HEK293 (cell line): Measurements from ENCODE around the gene RTN1.

Source experiments
- CTCF ChIA-PET: fragments of 350-600 bp; formaldehyde crosslinking; extraction: SDS; loops from one replicate; lab custom pipeline; 2021; ENCODE audit warnings: antibody characterized with exemption; lab: Yijun Ruan, JAX
- POLR2A ChIA-PET: fragments of 300-600 bp; formaldehyde crosslinking; extraction: SDS; loops from one replicate; lab custom pipeline; 2020; ENCODE audit warnings: antibody characterized with exemption, inconsistent platforms; lab: Yijun Ruan, JAX
- H3K27ac ChIP-seq: fragments of 200-500 bp; sonication (Bioruptor generic); 2 replicates; pipeline ENCODE4 v1.5.1; 2014; ENCODE audit warnings: low read depth, low read length, control low read depth, inconsistent platforms; ENCODE audit errors: extremely low read depth
- H3K36me3 ChIP-seq, 2 experiments: fragments of 200-500 bp in 1 of 2; sonication (Bioruptor generic) in 1 of 2; 1 replicate in 1 of 2; 2 replicates in 1 of 2; pipeline ENCODE4 v1.5.1; 2014 to 2017; ENCODE audit warnings: inconsistent platforms in 2 of 2, low read length in 2 of 2; ENCODE audit not compliant: control insufficient read depth in 2 of 2, insufficient read depth in 1 of 2
- H3K4me1 ChIP-seq: fragments of 200-500 bp; sonication (Bioruptor generic); 2 replicates; pipeline ENCODE4 v1.5.1; 2014; ENCODE audit warnings: mild to moderate bottlenecking, low read length, inconsistent platforms; ENCODE audit not compliant: control insufficient read depth, insufficient read depth
- H3K4me3 ChIP-seq: 2 replicates; pipeline ENCODE4 v1.5.1; 2011; ENCODE audit warnings: low read depth, mild to moderate bottlenecking, control low read depth, low read length, moderate library complexity
- H3K9me3 ChIP-seq: fragments of 200-500 bp; sonication (Bioruptor generic); 2 replicates; pipeline ENCODE4 v1.5.1; 2014; ENCODE audit warnings: low read depth, low read length, inconsistent platforms; ENCODE audit not compliant: control insufficient read depth, insufficient read depth
- GFI1B ChIP-seq: fragments of 450-650 bp; formaldehyde crosslinking; IDR thresholded peaks from 2 replicates; pipeline ENCODE4 v1.5.1; 2016; ENCODE audit warnings: missing biosample characterization, missing genetic modification characterization
- KLF10 ChIP-seq: fragments of 450-650 bp; IDR thresholded peaks from 2 replicates; pipeline ENCODE4 v1.5.1; 2018; ENCODE audit warnings: missing biosample characterization, mild to moderate bottlenecking, missing genetic modification characterization
- OVOL3 ChIP-seq: fragments of 450-650 bp; formaldehyde crosslinking; IDR thresholded peaks from 2 replicates; pipeline ENCODE4 v1.5.1; 2016; ENCODE audit warnings: missing biosample characterization, missing genetic modification characterization
- SCRT1 ChIP-seq: fragments of 450-650 bp; formaldehyde crosslinking; IDR thresholded peaks from 2 replicates; pipeline ENCODE4 v1.5.1; 2016; ENCODE audit warnings: missing biosample characterization, missing genetic modification characterization, borderline replicate concordance
- ZNF132 ChIP-seq: fragments of 450-650 bp; formaldehyde crosslinking; IDR thresholded peaks from 2 replicates; pipeline ENCODE4 v1.5.1; 2017; ENCODE audit warnings: missing biosample characterization, missing genetic modification characterization, borderline replicate concordance
- ZNF157 ChIP-seq: fragments of 450-650 bp; formaldehyde crosslinking; IDR thresholded peaks from 2 replicates; pipeline ENCODE4 v1.5.1; 2016; ENCODE audit warnings: missing biosample characterization, missing genetic modification characterization
- ZNF174 ChIP-seq: fragments of 450-650 bp; formaldehyde crosslinking; IDR thresholded peaks from 2 replicates; pipeline ENCODE4 v1.5.0; 2017; ENCODE audit warnings: missing biosample characterization, mild to moderate bottlenecking, missing genetic modification characterization
- ZNF248 ChIP-seq: fragments of 450-650 bp; formaldehyde crosslinking; IDR thresholded peaks from 2 replicates; pipeline ENCODE4 v1.5.1; 2017; ENCODE audit warnings: missing biosample characterization, missing genetic modification characterization
- ZNF274 ChIP-seq, 2 experiments: fragments of 200-500 bp in 1 of 2; fragments of 450-650 bp in 1 of 2; sonication (Bioruptor generic) in 1 of 2; formaldehyde crosslinking in 1 of 2; IDR thresholded peaks; 2 replicates each; pipeline versions ENCODE4 v1.5.1 to v1.6.1; 2014 to 2016; ENCODE audit warnings: borderline replicate concordance in 1 of 2, inconsistent platforms in 1 of 2, low read length in 1 of 2, missing biosample characterization in 1 of 2, missing genetic modification characterization in 1 of 2
- ZNF37A ChIP-seq: fragments of 450-650 bp; IDR thresholded peaks from 2 replicates; pipeline ENCODE4 v1.5.1; 2018; ENCODE audit warnings: missing biosample characterization, missing genetic modification characterization
- ZNF561 ChIP-seq: fragments of 450-650 bp; IDR thresholded peaks from 2 replicates; pipeline ENCODE4 v1.5.1; 2018; ENCODE audit warnings: missing biosample characterization, missing genetic modification characterization, borderline replicate concordance
- ZNF571 ChIP-seq: fragments of 450-650 bp; formaldehyde crosslinking; IDR thresholded peaks from 2 replicates; pipeline ENCODE4 v1.5.0; 2017; ENCODE audit warnings: missing biosample characterization, missing genetic modification characterization
- ZNF600 ChIP-seq: fragments of 450-650 bp; formaldehyde crosslinking; IDR thresholded peaks from 2 replicates; pipeline ENCODE4 v1.5.1; 2016; ENCODE audit warnings: missing biosample characterization, missing genetic modification characterization
- ZNF664 ChIP-seq: fragments of 450-650 bp; formaldehyde crosslinking; IDR thresholded peaks from 2 replicates; pipeline ENCODE4 v1.5.1; 2016; ENCODE audit warnings: missing biosample characterization, missing genetic modification characterization
- ZNF837 ChIP-seq: fragments of 450-650 bp; formaldehyde crosslinking; IDR thresholded peaks from 2 replicates; pipeline ENCODE4 v1.5.1; 2016; ENCODE audit warnings: missing biosample characterization, missing genetic modification characterization
- TF ChIP-seq, protein P1 (sequence below): fragments of 450-650 bp; formaldehyde crosslinking; IDR thresholded peaks from 2 replicates; pipeline ENCODE4 v1.5.1; 2017; ENCODE audit warnings: missing biosample characterization, missing genetic modification characterization
- TF ChIP-seq, protein P2 (sequence below): fragments of 450-650 bp; formaldehyde crosslinking; IDR thresholded peaks from 2 replicates; pipeline ENCODE4 v1.5.1; 2016; ENCODE audit warnings: missing biosample characterization, missing genetic modification characterization
- TF ChIP-seq, protein P3 (sequence below): fragments of 450-650 bp; formaldehyde crosslinking; IDR thresholded peaks from 2 replicates; pipeline ENCODE4 v1.5.1; 2017; ENCODE audit warnings: missing biosample characterization, missing genetic modification characterization
- TF ChIP-seq, protein P4 (sequence below): fragments of 450-650 bp; formaldehyde crosslinking; conservative IDR thresholded peaks from 2 replicates; pipeline ENCODE4 v1.5.1; 2016; ENCODE audit warnings: low read depth, missing biosample characterization, missing genetic modification characterization
- TF ChIP-seq, protein P5 (sequence below): fragments of 450-650 bp; formaldehyde crosslinking; IDR thresholded peaks from 2 replicates; pipeline ENCODE4 v1.5.1; 2016; ENCODE audit warnings: missing biosample characterization, missing genetic modification characterization, borderline replicate concordance

Gene RTN1

DNA sequence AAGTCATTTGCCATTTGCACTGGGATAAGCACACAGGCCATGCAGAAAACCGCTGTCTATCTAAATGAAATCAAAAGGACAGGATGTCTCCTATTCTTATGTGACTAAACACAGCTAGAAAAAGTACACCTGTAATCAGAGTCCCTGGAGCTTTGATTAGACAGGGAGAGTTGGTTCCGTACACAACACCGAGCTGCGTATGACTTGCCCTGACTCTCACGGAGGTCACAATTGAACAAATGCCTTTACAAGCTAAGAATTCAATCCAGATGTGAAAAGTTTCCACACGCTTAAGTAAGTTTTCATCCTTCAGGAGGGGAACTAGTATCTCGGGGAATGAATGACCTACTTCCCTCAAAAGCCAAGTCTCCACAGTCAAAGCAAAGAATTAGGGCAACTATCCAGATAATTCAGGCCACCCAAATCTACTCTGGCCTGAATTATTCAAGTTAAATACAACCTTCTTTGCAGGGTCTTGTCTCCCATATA lies 67.5 kb downstream of the RTN1 start:
- ChIA-PET CTCF (interaction anchor here (0.7 kb wide), 1 partner anchor 96 kb away, joined by 3 read pairs; no protein-coding TSS in a partner anchor), POLR2A (no interaction called here)
- no peak overlapping the region for H3K4me3 ChIP-seq
- no peak overlapping the region for H3K27ac ChIP-seq
- TF ChIP-seq SCRT1 (tag by site-specific recombination) (no peak), ZNF157 (no peak), KLF10 (tag by site-specific recombination) (no peak), ZNF664 (tag by site-specific recombination) (no peak), ZNF274 (IDR thresholded peaks at IDR 0.05; ENCODE audit: low read length) (no peak), ZNF274 (tag by site-specific recombination; IDR thresholded peaks at IDR 0.05; ENCODE audit: borderline replicate concordance) (no peak), ZNF174 (tag by site-specific recombination) (no peak)
- TF ChIP-seq, protein P1, sequence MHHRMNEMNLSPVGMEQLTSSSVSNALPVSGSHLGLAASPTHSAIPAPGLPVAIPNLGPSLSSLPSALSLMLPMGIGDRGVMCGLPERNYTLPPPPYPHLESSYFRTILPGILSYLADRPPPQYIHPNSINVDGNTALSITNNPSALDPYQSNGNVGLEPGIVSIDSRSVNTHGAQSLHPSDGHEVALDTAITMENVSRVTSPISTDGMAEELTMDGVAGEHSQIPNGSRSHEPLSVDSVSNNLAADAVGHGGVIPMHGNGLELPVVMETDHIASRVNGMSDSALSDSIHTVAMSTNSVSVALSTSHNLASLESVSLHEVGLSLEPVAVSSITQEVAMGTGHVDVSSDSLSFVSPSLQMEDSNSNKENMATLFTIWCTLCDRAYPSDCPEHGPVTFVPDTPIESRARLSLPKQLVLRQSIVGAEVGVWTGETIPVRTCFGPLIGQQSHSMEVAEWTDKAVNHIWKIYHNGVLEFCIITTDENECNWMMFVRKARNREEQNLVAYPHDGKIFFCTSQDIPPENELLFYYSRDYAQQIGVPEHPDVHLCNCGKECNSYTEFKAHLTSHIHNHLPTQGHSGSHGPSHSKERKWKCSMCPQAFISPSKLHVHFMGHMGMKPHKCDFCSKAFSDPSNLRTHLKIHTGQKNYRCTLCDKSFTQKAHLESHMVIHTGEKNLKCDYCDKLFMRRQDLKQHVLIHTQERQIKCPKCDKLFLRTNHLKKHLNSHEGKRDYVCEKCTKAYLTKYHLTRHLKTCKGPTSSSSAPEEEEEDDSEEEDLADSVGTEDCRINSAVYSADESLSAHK (tag by site-specific recombination), result no peak
- TF ChIP-seq, protein P2, sequence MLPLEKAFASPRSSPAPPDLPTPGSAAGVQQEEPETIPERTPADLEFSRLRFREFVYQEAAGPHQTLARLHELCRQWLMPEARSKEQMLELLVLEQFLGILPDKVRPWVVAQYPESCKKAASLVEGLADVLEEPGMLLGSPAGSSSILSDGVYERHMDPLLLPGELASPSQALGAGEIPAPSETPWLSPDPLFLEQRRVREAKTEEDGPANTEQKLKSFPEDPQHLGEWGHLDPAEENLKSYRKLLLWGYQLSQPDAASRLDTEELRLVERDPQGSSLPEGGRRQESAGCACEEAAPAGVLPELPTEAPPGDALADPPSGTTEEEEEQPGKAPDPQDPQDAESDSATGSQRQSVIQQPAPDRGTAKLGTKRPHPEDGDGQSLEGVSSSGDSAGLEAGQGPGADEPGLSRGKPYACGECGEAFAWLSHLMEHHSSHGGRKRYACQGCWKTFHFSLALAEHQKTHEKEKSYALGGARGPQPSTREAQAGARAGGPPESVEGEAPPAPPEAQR, result no peak
- TF ChIP-seq, all 188 proteins: peak for 0
- Histone ChIP-seq H3K9me3 (no peaks in the 10 kb centered on the region), H3K4me1 (no peaks in the 10 kb centered on the region), H3K36me3 (no peaks in the 10 kb centered on the region)

DNA sequence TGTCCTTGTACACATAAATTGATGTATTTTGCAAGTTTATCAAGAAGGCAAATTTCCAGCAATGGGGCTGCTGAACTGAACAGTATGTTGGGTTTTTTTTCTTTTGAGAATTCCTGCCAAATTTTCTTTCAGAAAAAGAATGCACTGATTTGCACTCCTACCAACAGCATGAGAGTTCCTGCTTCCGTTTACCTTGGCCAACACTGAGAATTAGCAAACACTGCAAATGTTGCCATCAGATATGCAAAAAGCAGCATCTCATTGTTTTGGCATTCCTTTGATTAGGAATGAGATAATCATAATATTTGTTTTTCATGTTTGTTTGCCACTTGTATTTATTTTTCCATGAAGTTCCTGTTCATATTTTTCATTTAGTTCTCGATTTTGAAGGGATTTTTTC lies 82.4 kb downstream of the RTN1 start:
- no peak overlapping the region for H3K4me3 ChIP-seq
- TF ChIP-seq ZNF600 (tag by site-specific recombination) (no peak), ZNF248 (tag by site-specific recombination) (no peak), GFI1B (tag by site-specific recombination) (no peak), KLF10 (tag by site-specific recombination) (no peak), ZNF37A (tag by site-specific recombination) (no peak), ZNF571 (no peak), ZNF837 (tag by site-specific recombination) (no peak), OVOL3 (tag by site-specific recombination) (no peak), ZNF561 (tag by site-specific recombination) (no peak), ZNF132 (tag by site-specific recombination) (no peak)
- TF ChIP-seq, protein P3, sequence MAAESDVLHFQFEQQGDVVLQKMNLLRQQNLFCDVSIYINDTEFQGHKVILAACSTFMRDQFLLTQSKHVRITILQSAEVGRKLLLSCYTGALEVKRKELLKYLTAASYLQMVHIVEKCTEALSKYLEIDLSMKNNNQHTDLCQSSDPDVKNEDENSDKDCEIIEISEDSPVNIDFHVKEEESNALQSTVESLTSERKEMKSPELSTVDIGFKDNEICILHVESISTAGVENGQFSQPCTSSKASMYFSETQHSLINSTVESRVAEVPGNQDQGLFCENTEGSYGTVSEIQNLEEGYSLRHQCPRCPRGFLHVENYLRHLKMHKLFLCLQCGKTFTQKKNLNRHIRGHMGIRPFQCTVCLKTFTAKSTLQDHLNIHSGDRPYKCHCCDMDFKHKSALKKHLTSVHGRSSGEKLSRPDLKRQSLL, result no peak
- TF ChIP-seq, protein P4, sequence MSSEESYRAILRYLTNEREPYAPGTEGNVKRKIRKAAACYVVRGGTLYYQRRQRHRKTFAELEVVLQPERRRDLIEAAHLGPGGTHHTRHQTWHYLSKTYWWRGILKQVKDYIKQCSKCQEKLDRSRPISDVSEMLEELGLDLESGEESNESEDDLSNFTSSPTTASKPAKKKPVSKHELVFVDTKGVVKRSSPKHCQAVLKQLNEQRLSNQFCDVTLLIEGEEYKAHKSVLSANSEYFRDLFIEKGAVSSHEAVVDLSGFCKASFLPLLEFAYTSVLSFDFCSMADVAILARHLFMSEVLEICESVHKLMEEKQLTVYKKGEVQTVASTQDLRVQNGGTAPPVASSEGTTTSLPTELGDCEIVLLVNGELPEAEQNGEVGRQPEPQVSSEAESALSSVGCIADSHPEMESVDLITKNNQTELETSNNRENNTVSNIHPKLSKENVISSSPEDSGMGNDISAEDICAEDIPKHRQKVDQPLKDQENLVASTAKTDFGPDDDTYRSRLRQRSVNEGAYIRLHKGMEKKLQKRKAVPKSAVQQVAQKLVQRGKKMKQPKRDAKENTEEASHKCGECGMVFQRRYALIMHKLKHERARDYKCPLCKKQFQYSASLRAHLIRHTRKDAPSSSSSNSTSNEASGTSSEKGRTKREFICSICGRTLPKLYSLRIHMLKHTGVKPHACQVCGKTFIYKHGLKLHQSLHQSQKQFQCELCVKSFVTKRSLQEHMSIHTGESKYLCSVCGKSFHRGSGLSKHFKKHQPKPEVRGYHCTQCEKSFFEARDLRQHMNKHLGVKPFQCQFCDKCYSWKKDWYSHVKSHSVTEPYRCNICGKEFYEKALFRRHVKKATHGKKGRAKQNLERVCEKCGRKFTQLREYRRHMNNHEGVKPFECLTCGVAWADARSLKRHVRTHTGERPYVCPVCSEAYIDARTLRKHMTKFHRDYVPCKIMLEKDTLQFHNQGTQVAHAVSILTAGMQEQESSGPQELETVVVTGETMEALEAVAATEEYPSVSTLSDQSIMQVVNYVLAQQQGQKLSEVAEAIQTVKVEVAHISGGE (tag by site-specific recombination), result no peak
- TF ChIP-seq, protein P5, sequence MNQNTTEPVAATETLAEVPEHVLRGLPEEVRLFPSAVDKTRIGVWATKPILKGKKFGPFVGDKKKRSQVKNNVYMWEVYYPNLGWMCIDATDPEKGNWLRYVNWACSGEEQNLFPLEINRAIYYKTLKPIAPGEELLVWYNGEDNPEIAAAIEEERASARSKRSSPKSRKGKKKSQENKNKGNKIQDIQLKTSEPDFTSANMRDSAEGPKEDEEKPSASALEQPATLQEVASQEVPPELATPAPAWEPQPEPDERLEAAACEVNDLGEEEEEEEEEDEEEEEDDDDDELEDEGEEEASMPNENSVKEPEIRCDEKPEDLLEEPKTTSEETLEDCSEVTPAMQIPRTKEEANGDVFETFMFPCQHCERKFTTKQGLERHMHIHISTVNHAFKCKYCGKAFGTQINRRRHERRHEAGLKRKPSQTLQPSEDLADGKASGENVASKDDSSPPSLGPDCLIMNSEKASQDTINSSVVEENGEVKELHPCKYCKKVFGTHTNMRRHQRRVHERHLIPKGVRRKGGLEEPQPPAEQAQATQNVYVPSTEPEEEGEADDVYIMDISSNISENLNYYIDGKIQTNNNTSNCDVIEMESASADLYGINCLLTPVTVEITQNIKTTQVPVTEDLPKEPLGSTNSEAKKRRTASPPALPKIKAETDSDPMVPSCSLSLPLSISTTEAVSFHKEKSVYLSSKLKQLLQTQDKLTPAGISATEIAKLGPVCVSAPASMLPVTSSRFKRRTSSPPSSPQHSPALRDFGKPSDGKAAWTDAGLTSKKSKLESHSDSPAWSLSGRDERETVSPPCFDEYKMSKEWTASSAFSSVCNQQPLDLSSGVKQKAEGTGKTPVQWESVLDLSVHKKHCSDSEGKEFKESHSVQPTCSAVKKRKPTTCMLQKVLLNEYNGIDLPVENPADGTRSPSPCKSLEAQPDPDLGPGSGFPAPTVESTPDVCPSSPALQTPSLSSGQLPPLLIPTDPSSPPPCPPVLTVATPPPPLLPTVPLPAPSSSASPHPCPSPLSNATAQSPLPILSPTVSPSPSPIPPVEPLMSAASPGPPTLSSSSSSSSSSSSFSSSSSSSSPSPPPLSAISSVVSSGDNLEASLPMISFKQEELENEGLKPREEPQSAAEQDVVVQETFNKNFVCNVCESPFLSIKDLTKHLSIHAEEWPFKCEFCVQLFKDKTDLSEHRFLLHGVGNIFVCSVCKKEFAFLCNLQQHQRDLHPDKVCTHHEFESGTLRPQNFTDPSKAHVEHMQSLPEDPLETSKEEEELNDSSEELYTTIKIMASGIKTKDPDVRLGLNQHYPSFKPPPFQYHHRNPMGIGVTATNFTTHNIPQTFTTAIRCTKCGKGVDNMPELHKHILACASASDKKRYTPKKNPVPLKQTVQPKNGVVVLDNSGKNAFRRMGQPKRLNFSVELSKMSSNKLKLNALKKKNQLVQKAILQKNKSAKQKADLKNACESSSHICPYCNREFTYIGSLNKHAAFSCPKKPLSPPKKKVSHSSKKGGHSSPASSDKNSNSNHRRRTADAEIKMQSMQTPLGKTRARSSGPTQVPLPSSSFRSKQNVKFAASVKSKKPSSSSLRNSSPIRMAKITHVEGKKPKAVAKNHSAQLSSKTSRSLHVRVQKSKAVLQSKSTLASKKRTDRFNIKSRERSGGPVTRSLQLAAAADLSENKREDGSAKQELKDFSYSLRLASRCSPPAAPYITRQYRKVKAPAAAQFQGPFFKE (tag by site-specific recombination), result no peak
- POLR2A ChIA-PET, result no interaction called here
- CTCF ChIA-PET, result no interaction called here
- H3K36me3 ChIP-seq, result no peaks in the 10 kb centered on the region
- no peak overlapping the region for H3K27ac ChIP-seq
- no peaks in the 10 kb centered on the region for H3K4me1 ChIP-seq
- no peaks in the 10 kb centered on the region for H3K9me3 ChIP-seq
